Thyroid gland (tissue), 4 donors: ENCODE results near the gene UBE2G1.

ENCODE experiments used
- CTCF ChIP-seq, 6 experiments: fragments of 200-600 bp in 3 of 6; fragments of 450-650 bp in 3 of 6; sonication (generic) in 3 of 6; IDR thresholded peaks; one replicate each; pipeline ENCODE4 v1.5.1; 2016 to 2019; ENCODE audit warnings: antibody characterized with exemption in 6 of 6, mild to moderate bottlenecking in 2 of 6, inconsistent platforms in 1 of 6, moderate library complexity in 1 of 6
- POLR2A ChIP-seq, 2 donors: fragments of 450-650 bp; IDR thresholded peaks; one replicate each; pipeline ENCODE4 v1.6.1; 2017; ENCODE audit warnings: antibody characterized with exemption in 2 of 2, mild to moderate bottlenecking in 2 of 2, moderate library complexity in 1 of 2

GRCh38 chr17:4329838-4330237, 36.6 kb downstream of the UBE2G1 start:
- TF ChIP-seq CTCF (IDR thresholded peaks at IDR 0.05) (no peak), POLR2A (IDR thresholded peaks at IDR 0.05) (no peak)
